Natural killer cell (primary cell): Measurements from ENCODE around the gene ZNF775. TPM values are rescaled to one million over a fixed set of nuclear protein-coding genes. Genes with fewer than 3 reads are reported as not detected.
A peak's percentile ranks its signal among the peaks of the same experiment; 100 is the strongest.

ENCODE experiments used
- ATAC-seq, 3 donors: fragments of 150-1000 bp in 2 of 3; fragments of 200-7000 bp in 1 of 3; cut with Tn5 transposase; 1 replicate in 1 of 3; 2 replicates in 2 of 3; pipeline ENCODE4 v1.10.0; 2021; ENCODE audit warnings: mild to moderate bottlenecking in 2 of 3, moderate library complexity in 2 of 3
- DNase-seq, 2 donors: peaks; one replicate each; pipeline versions ENCODE4 v3.0.0 to v3.0.0-alpha.2; 2013 to 2021; ENCODE audit warnings: mixed read lengths in 1 of 2
- H3K27ac ChIP-seq: one replicate; pipeline ENCODE4 v1.5.1; 2013; ENCODE audit warnings: mild to moderate bottlenecking, low read length
- H3K27me3 ChIP-seq: one replicate; pipeline ENCODE4 v1.6.1; 2013; ENCODE audit warnings: low read length; ENCODE audit not compliant: control insufficient read depth, insufficient read depth
- H3K36me3 ChIP-seq: one replicate; pipeline ENCODE4 v1.6.1; 2013; ENCODE audit warnings: low read length; ENCODE audit not compliant: control insufficient read depth, insufficient read depth
- H3K4me1 ChIP-seq: one replicate; pipeline ENCODE4 v1.6.1; 2013; ENCODE audit warnings: low read length; ENCODE audit not compliant: control insufficient read depth, insufficient read depth
- H3K4me3 ChIP-seq: one replicate; pipeline ENCODE4 v1.5.1; 2013; ENCODE audit warnings: low read length
- H3K9me3 ChIP-seq: one replicate; pipeline ENCODE4 v1.6.1; 2013; ENCODE audit warnings: low read length; ENCODE audit not compliant: control insufficient read depth, insufficient read depth
- H3K27ac Mint-ChIP-seq, 2 donors: one replicate each; pipeline ENCODE4 v1.8.0; 2022; ENCODE audit warnings: mild to moderate bottlenecking in 2 of 2, mixed read lengths in 2 of 2, moderate library complexity in 1 of 2
- H3K27me3 Mint-ChIP-seq, 2 donors: one replicate each; pipeline ENCODE4 v1.8.0; 2022; ENCODE audit warnings: low read depth in 2 of 2, mixed read lengths in 2 of 2
- H3K36me3 Mint-ChIP-seq: one replicate; pipeline ENCODE4 v1.8.0; 2022; ENCODE audit warnings: mixed read lengths
- H3K4me1 Mint-ChIP-seq, 2 donors: one replicate each; pipeline ENCODE4 v1.8.0; 2022; ENCODE audit warnings: mixed read lengths in 2 of 2
- H3K4me3 Mint-ChIP-seq: one replicate; pipeline ENCODE4 v1.8.0; 2022; ENCODE audit warnings: mild to moderate bottlenecking, moderate library complexity, mixed read lengths
- H3K9me3 Mint-ChIP-seq, 2 donors: one replicate each; pipeline ENCODE4 v1.8.0; 2022; ENCODE audit warnings: mixed read lengths in 2 of 2
- CTCF ChIP-seq: fragments of 200-600 bp; IDR thresholded peaks from one replicate; pipeline ENCODE4 v1.8.0; 2022; ENCODE audit warnings: antibody characterized with exemption
- WGBS: methylation state at CpG from one replicate; pipeline ENCODE4 v1.1.7; 2013; ENCODE audit warnings: missing lambda C conversion rate; ENCODE audit not compliant: insufficient coverage; 5-methylcytosine and 5-hydroxymethylcytosine counted together
- intact Hi-C: fragments of 100-400 bp; cut with micrococcal nuclease; formaldehyde crosslinking; loops from one replicate; pipeline ENCODE4 v1.14.2; 2022
- total RNA-seq, 4 donors: library from RNA; stranded (reverse); fragments of 120-200 nt in 1 of 4; gene quantifications; one replicate each; pipeline versions ENCODE4 v1.2.3 to v1.2.4, GENCODE V29; 2013 to 2022

ZNF775 gene
- total RNA-seq, 3 donors from 2014 or later (not counting 1 experiment from before 2014, with no cell fraction given): 1.3 to 2.7 (median 1.6) TPM

GRCh38 chr7:150358433-150358832, 20.7 kb upstream of the ZNF775 start:
- Histone ChIP-seq H3K9me3 (no peaks in the 10 kb centered on the region), H3K27ac (no peak overlapping the region), H3K4me3 (no peak overlapping the region), H3K4me1 (peaks cover 24% of the 10 kb centered on the region), H3K36me3 (no peaks in the 10 kb centered on the region), H3K27me3 (no peaks in the 10 kb centered on the region)
- Mint-ChIP-seq H3K36me3 (no peaks in the 10 kb centered on the region), H3K4me3 (peak overlapping the region; percentile 33), H3K27ac (peak overlapping the region; percentile 65 to 95), H3K4me1 (peaks cover 33% of the 10 kb centered on the region in 2 donors), H3K27me3 (peaks cover 0 to 5% of the 10 kb centered on the region in 2 donors), H3K9me3 (peaks cover 0 to 3% of the 10 kb centered on the region in 2 donors)
- no peak for TF ChIP-seq CTCF
- DNase-seq (no peak), ATAC-seq (peak in 2 of 3 donors; percentile 5 to 39)
- intact Hi-C loops: loop anchor here (5.0 kb wide), 1 partner anchor 399 kb away; no protein-coding TSS in a partner anchor
- WGBS: 81% methylated on average over 3 of the region's 4 CpGs

GRCh38 chr7:150358988-150359621, 20.0 kb upstream of the ZNF775 start:
- TF ChIP-seq CTCF: no peak
- no peak overlapping the region for H3K4me3 ChIP-seq
- Mint-ChIP-seq H3K9me3 (peaks cover 0 to 3% of the 10 kb centered on the region in 2 donors), H3K27ac (peak overlapping the region; percentile 65 to 95), H3K4me1 (peaks cover 33% of the 10 kb centered on the region in 2 donors), H3K27me3 (peaks cover 0 to 5% of the 10 kb centered on the region in 2 donors), H3K4me3 (peak overlapping the region; percentile 33), H3K36me3 (no peaks in the 10 kb centered on the region)
- no peak overlapping the region for H3K27ac ChIP-seq
- H3K4me1 ChIP-seq: peaks cover 28% of the 10 kb centered on the region
- no peak for DNase-seq
- no peaks in the 10 kb centered on the region for H3K27me3 ChIP-seq
- H3K9me3 ChIP-seq: no peaks in the 10 kb centered on the region
- intact Hi-C loops: loop anchor here (5.0 kb wide), 1 partner anchor 398 kb away; no protein-coding TSS in a partner anchor
- ATAC-seq: peak in 2 of 3 donors; percentile 12 to 34
- no peaks in the 10 kb centered on the region for H3K36me3 ChIP-seq
- WGBS: 51% methylated on average over 4 of the region's 4 CpGs

GRCh38 chr7:150359622-150360362, 19.3 kb upstream of the ZNF775 start:
- Mint-ChIP-seq H3K4me1 (peaks cover 33% of the 10 kb centered on the region in 2 donors), H3K4me3 (peak overlapping the region; percentile 45), H3K9me3 (peaks cover 0 to 3% of the 10 kb centered on the region in 2 donors), H3K27ac (peak overlapping the region; percentile 23 to 95), H3K36me3 (no peaks in the 10 kb centered on the region), H3K27me3 (peaks cover 0 to 5% of the 10 kb centered on the region in 2 donors)
- intact Hi-C loops: loop anchor here (5.0 kb wide), 1 partner anchor 398 kb away; no protein-coding TSS in a partner anchor
- no peak for DNase-seq
- no peak overlapping the region for H3K27ac ChIP-seq
- no peaks in the 10 kb centered on the region for H3K27me3 ChIP-seq
- peaks cover 29% of the 10 kb centered on the region for H3K4me1 ChIP-seq
- no peak for TF ChIP-seq CTCF
- 89% methylated on average over 2 of the region's 2 CpGs for whole genome bisulfite sequencing
- H3K9me3 ChIP-seq: no peaks in the 10 kb centered on the region
- no peaks in the 10 kb centered on the region for H3K36me3 ChIP-seq
- H3K4me3 ChIP-seq: no peak overlapping the region
- no peak for ATAC-seq
